Measurements from ENCODE around the gene NAE1. TPM values are rescaled to one million over a fixed set of nuclear protein-coding genes. Genes with fewer than 3 reads are reported as not detected.
"Not testable (repeated sequence)": the region's sequence is repeated elsewhere in the genome, so short reads cannot be mapped to it uniquely, and the experiment has no call there.

NAE1 gene
- total RNA-seq, 1 experiment from 2014 or later, result 28.7 TPM

GRCh38 chr16:66802159-66802558 is 28.6 kb downstream of the NAE1 start:
- no peak for DNase-seq (ENCODE audit: low spot score)

GRCh38 chr16:66801320-66802105 is 29.3 kb downstream of the NAE1 start, which contains the start of gene TERB1:
Gene TERB1, minus strand, starts transcription at chr16:66801584. Its CDS starts 4,786 bp downstream, at chr16:66796798.
- no peak for DNase-seq (ENCODE audit: low spot score)

DNA sequence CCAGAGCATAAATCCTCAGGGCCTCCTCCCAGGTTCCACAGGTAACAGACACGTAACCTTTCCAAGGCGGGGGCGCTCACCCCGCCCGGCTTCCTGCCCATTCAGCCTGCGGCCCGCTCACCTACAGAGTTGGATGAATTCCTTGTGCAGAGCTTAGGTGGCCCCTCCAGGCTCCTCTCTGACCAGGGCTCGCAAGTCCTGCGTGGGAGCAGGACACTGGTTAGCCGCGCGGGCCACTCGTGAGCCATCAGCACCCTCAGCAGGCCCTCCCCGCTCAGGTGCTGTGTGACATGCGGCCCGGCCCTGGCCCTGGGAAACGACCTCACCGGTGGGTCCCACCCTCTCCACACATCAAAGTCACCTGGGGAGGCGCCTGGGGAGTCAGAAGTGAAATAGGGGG is 29.9 kb downstream of the NAE1 start:
- no peak for DNase-seq (ENCODE audit: low spot score)

- DNase-seq (ENCODE audit: low spot score), result no peak
Observed at GRCh38 chr16:66798161-66798560, 32.6 kb downstream of the NAE1 start.

DNA sequence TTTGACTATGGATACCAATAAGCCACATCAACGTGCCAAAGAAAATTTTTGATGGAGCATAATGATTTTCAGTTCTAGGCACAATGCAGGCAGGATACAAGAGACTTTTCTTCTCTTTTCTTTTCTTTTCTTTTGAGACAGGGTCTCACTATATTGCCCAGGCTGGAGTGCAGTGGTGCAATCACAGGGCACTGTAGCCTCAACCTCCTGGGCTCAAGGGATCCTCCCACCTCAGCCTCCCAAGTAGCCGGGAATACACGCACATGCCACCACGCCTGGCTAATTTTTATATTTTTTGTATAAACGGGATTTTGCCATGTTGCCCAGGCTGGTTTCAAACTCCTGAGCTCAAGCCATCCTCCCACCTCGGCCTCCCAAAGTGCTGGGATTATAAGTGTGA is 36.8 kb downstream of the NAE1 start:
- DNase-seq (ENCODE audit: low spot score), result not testable (repeated sequence)

DNA sequence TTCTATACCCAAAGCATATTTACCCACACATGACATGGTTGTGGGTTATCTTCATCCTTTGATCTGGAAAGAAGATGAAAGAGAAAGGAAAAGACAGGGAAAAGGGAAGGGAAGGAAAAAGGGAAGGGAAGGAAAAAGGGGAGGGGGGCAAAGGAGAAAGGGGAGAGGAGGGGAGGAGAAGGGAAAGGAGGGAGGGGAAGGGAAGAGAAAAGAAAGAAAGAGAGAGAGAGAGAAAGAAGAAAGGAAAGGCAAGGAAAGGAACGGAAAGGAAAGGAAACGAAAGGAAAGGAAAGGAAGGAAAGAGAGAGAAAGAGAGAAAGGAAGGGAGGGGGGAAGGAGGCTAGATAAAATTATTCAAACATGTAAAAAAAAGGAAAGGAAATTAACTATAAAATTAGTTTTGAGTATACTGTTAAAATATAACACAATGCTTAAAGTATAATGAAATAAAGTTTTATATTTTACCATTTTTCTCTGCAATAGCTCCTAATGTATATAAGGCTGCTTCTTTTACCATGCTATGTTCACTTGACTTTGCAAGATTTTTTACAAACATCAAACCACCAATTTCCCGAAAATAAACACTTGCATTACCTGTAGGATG is 40.5 kb downstream of the NAE1 start:
- DNase-seq (ENCODE audit: low spot score), result no peak

DNA sequence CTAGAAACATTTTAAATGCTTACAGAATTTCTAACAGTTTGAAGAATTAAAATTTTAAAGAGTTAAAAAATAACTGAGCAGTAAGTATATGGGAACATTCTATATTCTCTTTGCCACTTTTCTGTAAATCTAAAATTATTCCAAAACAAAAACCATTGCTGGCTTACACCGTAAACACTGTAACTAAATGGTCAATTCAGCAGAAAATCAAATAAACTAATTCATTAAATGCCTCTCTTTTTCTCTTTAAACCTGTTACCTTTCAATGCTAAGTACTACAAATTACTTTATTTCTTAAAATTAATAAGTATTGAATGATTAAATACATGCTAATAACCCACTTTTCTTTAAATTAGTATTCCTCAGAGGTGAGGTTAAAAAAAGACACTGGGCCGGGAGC is 43.3 kb downstream of the NAE1 start:
- no peak for DNase-seq (ENCODE audit: low spot score)

- no peak for DNase-seq (ENCODE audit: low spot score)
Observed at GRCh38 chr16:66786551-66786950, 44.2 kb downstream of the NAE1 start.

- DNase-seq (ENCODE audit: low spot score), result no peak
Observed at GRCh38 chr16:66776457-66776856, 54.3 kb downstream of the NAE1 start.

DNA sequence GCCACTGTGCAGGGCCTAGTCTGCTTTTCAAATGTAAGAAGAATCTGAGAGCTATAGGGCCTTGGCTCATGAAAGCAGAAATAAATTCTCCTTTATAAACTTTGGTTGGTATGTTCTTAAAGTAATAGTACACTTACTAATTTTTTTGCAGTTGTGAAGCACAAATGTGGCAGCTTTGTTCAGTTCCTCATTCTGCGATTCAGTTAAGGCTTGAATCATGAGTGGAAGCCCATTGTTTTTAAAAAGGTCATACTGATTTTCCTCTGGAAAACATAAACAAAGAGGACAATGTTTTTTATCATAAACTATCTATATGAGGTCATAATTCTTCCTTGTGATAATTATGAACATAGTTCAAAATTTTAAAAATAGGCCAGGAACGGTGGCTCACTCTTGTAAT is 55.8 kb downstream of the NAE1 start:
- DNase-seq (ENCODE audit: low spot score), result no peak

- no peak for DNase-seq (ENCODE audit: low spot score)
Observed at GRCh38 chr16:66758086-66758485, 72.7 kb downstream of the NAE1 start.

DNA sequence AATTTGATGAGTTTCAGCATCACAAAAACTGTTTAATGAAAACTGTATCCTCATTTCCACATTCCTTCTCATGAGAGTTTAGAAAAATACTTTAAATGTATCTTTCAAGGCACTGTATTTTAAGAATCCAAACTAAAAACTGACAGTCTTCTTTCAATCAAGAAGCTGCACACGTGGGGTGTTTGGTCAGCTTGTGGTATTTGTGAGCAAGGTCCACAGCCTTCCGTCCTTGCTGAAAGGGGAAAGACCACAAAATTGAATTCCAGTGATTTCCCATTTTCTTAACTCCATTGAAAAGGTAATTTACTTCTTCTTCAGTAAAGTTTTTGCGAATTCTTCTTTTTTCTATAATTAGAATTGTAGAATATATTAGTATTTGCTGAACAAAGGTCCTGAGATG is 76.0 kb downstream of the NAE1 start:
- no peak for DNase-seq (ENCODE audit: low spot score)

- no peak for DNase-seq (ENCODE audit: low spot score)
Observed at GRCh38 chr16:66754211-66754610, 76.6 kb downstream of the NAE1 start.

GRCh38 chr16:66752958-66753357 is 77.8 kb downstream of the NAE1 start:
- DNase-seq (ENCODE audit: low spot score), result no peak

Other genes starting within 250 kb of the NAE1 start
- 2.5 and 4.1 TPM in 2 replicates for gene CMTM3, start 226.3 kb downstream of the NAE1 start, total RNA-seq (2014; rRNA removed; shearing (Covaris generic))
- gene CMTM4, start 134.2 kb downstream of the NAE1 start, total RNA-seq (2014; rRNA removed; shearing (Covaris generic)), result 65.1 and 70.2 TPM in 2 replicates
- 67.3 and 69.2 TPM in 2 replicates for gene DYNC1LI2, start 79.4 kb downstream of the NAE1 start, total RNA-seq (2014; rRNA removed; shearing (Covaris generic))
- not detected in 2 replicates for gene TERB1, start 29.4 kb downstream of the NAE1 start, total RNA-seq (2014; rRNA removed; shearing (Covaris generic))
- not detected in 2 replicates for gene CA7, start 13.4 kb upstream of the NAE1 start, total RNA-seq (2014; rRNA removed; shearing (Covaris generic))
- 2.8 and 5.3 TPM in 2 replicates for gene PDP2, start 49.5 kb upstream of the NAE1 start, total RNA-seq (2014; rRNA removed; shearing (Covaris generic))
- gene CDH16, start 87.9 kb upstream of the NAE1 start, total RNA-seq (2014; rRNA removed; shearing (Covaris generic)), result not detected in 2 replicates
- 0.08 and 1.7 TPM in 2 replicates for gene RRAD, start 94.6 kb upstream of the NAE1 start, total RNA-seq (2014; rRNA removed; shearing (Covaris generic))
- gene CIAO2B, start 103.4 kb upstream of the NAE1 start, total RNA-seq (2014; rRNA removed; shearing (Covaris generic)), result 242 and 281 TPM in 2 replicates
- gene CES2, start 104.5 kb upstream of the NAE1 start, total RNA-seq (2014; rRNA removed; shearing (Covaris generic)), result 47.6 and 54.3 TPM in 2 replicates
- gene CES3, start 130.3 kb upstream of the NAE1 start, total RNA-seq (2014; rRNA removed; shearing (Covaris generic)), result 1.3 and 3.4 TPM in 2 replicates
- gene CES4A, start 157.6 kb upstream of the NAE1 start, total RNA-seq (2014; rRNA removed; shearing (Covaris generic)), result 3.0 and 5.5 TPM in 2 replicates
- gene CBFB, start 198.2 kb upstream of the NAE1 start, total RNA-seq (2014; rRNA removed; shearing (Covaris generic)), result 98.9 and 115 TPM in 2 replicates

Measured in HT-29 (cell line).